Thyroid gland (tissue), 4 donors: ENCODE measurements around the gene PLA2G4D. TPM values are rescaled to one million over a fixed set of nuclear protein-coding genes. Genes with fewer than 3 reads are reported as not detected.

Experiments used
- DNase-seq, 2 donors: peaks; one replicate each; pipeline ENCODE4 v3.0.0-alpha.2; 2019
- H3K27ac ChIP-seq, 3 donors: fragments of 200-600 bp; sonication (generic); 1 replicate in 2 of 3; 2 replicates in 1 of 3; pipeline ENCODE4 v1.5.1; 2016 to 2019; ENCODE audit warnings: mild to moderate bottlenecking in 1 of 3, moderate library complexity in 1 of 3
- H3K27me3 ChIP-seq: fragments of 200-600 bp; sonication (generic); one replicate; pipeline ENCODE4 v1.5.1; 2019
- H3K36me3 ChIP-seq, 2 donors: fragments of 200-600 bp; sonication (generic); one replicate each; pipeline ENCODE4 v1.5.1; 2016 to 2019
- H3K4me1 ChIP-seq, 2 donors: fragments of 200-600 bp; sonication (generic); one replicate each; pipeline ENCODE4 v1.5.1; 2017 to 2019
- H3K4me3 ChIP-seq, 3 donors: fragments of 200-600 bp; sonication (generic); replicated peaks in 1 of 3; 1 replicate in 2 of 3; 2 replicates in 1 of 3; pipeline ENCODE4 v1.5.1; 2016; ENCODE audit warnings: mild to moderate bottlenecking in 1 of 3
- H3K9me3 ChIP-seq: fragments of 200-600 bp; sonication (generic); one replicate; pipeline ENCODE4 v1.5.1; 2017
- POLR2A ChIP-seq, 2 donors: fragments of 450-650 bp; IDR thresholded peaks; one replicate each; pipeline ENCODE4 v1.6.1; 2017; ENCODE audit warnings: antibody characterized with exemption in 2 of 2, mild to moderate bottlenecking in 2 of 2, moderate library complexity in 1 of 2
- WGBS, 2 donors: methylation state at CpG; one replicate each; pipeline ENCODE4 v1.1.5; 2017; 5-methylcytosine and 5-hydroxymethylcytosine counted together
- intact Hi-C: fragments of 100-400 bp; cut with DNase I; formaldehyde crosslinking; loops from one replicate; pipeline ENCODE4 v1.15.1; 2023
- total RNA-seq, 4 donors: library from RNA; depleted of rRNA; stranded (reverse); fragments of >200 nt; gene quantifications; one replicate each; pipeline ENCODE4 v1.2.3, GENCODE V29; 2016
- TF ChIP-seq, protein P1 (sequence below), 6 experiments: fragments of 200-600 bp in 3 of 6; fragments of 450-650 bp in 3 of 6; sonication (generic) in 3 of 6; IDR thresholded peaks; one replicate each; pipeline ENCODE4 v1.5.1; 2016 to 2019; ENCODE audit warnings: antibody characterized with exemption in 6 of 6, mild to moderate bottlenecking in 2 of 6, inconsistent platforms in 1 of 6, moderate library complexity in 1 of 6

Gene PLA2G4D
- total RNA-seq, 4 donors from 2014 or later, result not detected

DNA sequence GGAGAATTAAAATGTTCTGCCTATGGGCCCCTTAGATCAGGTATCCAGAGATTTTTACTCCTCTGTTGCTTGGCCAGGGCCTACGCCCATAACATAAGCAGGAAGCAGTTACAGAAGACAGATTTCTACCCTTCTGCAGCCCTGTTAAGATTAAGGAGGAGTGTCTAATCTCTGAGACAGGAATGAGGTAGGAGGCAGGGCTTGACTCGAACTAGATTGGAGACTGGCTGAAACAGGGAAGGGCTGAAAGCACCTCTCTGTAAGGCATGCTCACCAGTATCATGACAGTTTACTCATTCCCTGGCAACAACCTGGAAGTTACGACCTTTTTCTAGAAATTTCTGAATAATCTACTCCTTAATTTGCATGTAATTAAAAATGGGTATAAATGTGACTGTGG lies 16.7 kb downstream of the PLA2G4D start:
- TF ChIP-seq, protein P1, sequence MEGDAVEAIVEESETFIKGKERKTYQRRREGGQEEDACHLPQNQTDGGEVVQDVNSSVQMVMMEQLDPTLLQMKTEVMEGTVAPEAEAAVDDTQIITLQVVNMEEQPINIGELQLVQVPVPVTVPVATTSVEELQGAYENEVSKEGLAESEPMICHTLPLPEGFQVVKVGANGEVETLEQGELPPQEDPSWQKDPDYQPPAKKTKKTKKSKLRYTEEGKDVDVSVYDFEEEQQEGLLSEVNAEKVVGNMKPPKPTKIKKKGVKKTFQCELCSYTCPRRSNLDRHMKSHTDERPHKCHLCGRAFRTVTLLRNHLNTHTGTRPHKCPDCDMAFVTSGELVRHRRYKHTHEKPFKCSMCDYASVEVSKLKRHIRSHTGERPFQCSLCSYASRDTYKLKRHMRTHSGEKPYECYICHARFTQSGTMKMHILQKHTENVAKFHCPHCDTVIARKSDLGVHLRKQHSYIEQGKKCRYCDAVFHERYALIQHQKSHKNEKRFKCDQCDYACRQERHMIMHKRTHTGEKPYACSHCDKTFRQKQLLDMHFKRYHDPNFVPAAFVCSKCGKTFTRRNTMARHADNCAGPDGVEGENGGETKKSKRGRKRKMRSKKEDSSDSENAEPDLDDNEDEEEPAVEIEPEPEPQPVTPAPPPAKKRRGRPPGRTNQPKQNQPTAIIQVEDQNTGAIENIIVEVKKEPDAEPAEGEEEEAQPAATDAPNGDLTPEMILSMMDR (IDR thresholded peaks at IDR 0.05), result no peak
- TF ChIP-seq POLR2A (IDR thresholded peaks at IDR 0.05), result no peak
- H3K4me1 ChIP-seq, result no peaks in the 10 kb centered on the region
- WGBS, 2 donors, result 82 to 86% methylated on average over 3 of the region's 3 CpGs

DNA sequence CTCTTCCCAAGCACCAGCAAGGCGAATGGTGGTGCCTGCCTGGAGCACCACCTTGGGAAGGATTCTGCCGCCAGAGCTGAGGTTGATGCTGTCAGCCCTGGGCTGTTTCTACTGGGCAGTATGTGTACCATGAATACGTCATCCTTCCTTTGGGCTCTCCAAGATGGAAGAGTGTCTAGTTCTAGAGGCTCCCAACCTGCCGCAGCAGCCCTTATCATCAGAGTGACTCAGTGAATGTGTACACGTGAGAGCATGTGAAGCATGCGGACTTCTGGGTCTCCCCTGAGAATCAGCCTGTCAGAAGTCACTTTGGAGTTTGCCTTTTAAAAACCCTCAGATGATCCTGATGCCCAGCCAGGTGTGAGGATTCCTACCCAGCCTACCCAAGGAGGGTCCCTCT lies 20.9 kb downstream of the PLA2G4D start:
- no peak for DNase-seq
- Histone ChIP-seq H3K36me3 (no peaks in the 10 kb centered on the region), H3K27me3 (no peaks in the 10 kb centered on the region), H3K9me3 (no peaks in the 10 kb centered on the region), H3K27ac (no peak overlapping the region), H3K4me1 (no peaks in the 10 kb centered on the region), H3K4me3 (no peak overlapping the region)
- 86 to 94% methylated on average over 5 to 6 of the region's 6 CpGs for WGBS, 2 donors
- TF ChIP-seq, protein P1 (IDR thresholded peaks at IDR 0.05), result no peak
- no peak for TF ChIP-seq POLR2A (IDR thresholded peaks at IDR 0.05)
- intact Hi-C loops, result loop anchor here (5.0 kb wide), 1 partner anchor 69 kb away; no protein-coding TSS in a partner anchor

More for the DNA sequence above, 16.7 kb downstream of the PLA2G4D start:
- no peak for DNase-seq
- H3K9me3 ChIP-seq, result no peaks in the 10 kb centered on the region
- no peak overlapping the region for H3K27ac ChIP-seq
- H3K36me3 ChIP-seq, result no peaks in the 10 kb centered on the region
- H3K4me3 ChIP-seq, result no peak overlapping the region
- intact Hi-C loops, result no loop called here
- no peaks in the 10 kb centered on the region for H3K27me3 ChIP-seq

DNA sequence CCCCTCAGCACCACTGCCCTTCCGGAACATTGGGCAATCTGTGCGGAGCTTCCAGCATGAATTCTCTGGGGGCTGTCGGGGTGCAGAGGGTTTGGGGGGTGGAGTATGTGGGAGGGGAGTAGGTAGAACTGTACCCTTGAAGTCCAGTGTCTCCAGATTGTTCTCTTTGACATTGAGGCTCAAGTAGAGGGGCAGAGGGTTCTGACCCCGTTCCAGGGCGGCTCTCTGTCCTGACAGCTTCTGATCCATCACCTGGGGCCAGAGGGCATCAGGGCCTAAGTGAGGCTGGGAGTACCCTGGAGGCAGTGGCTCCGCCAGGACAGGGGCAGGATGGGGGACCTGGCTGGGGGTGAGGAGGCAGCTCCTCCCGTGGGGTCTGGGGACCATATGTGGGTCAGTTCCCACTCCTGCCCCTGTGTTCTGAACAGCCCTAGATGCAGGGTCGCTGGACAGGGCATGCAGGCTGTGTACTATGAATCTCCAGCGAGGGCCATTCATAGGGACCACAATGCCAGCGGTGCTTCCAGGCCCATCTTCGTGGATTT lies 22.1 kb downstream of the PLA2G4D start:
- DNase-seq, result no peak
- 73 to 90% methylated on average over 6 to 10 of the region's 11 CpGs for WGBS, 2 donors
- intact Hi-C loops, result loop anchor here (5.0 kb wide), 1 partner anchor 70 kb away; no protein-coding TSS in a partner anchor
- H3K4me1 ChIP-seq, result no peaks in the 10 kb centered on the region
- no peaks in the 10 kb centered on the region for H3K27me3 ChIP-seq
- no peaks in the 10 kb centered on the region for H3K9me3 ChIP-seq
- no peak overlapping the region for H3K27ac ChIP-seq
- TF ChIP-seq POLR2A (IDR thresholded peaks at IDR 0.05), result no peak
- TF ChIP-seq, protein P1 (IDR thresholded peaks at IDR 0.05), result no peak
- H3K4me3 ChIP-seq, result no peak overlapping the region
- H3K36me3 ChIP-seq, result no peaks in the 10 kb centered on the region

DNA sequence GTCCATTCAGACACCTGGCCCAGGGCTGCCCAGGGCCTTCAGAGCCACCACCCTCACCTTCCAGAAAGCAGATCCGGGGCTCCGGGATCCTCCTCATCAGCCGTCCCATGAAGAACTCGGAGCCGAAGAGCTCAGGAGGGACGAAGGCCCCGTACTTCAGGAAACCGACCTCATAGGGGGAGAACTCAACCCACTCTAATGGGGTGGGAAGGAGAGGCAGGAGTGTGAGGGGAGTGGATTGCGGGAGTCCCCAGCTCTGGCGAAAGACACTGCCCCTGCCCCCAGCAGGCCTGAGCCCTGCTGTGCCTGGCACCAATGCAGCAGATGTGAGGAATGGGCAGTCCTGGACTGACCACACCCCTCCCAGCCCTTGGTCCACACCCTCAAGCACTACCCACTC lies 22.6 kb downstream of the PLA2G4D start:
- Histone ChIP-seq H3K9me3 (no peaks in the 10 kb centered on the region), H3K36me3 (no peaks in the 10 kb centered on the region), H3K27ac (no peak overlapping the region), H3K27me3 (no peaks in the 10 kb centered on the region), H3K4me3 (no peak overlapping the region), H3K4me1 (no peaks in the 10 kb centered on the region)
- 92 to 94% methylated on average over 8 to 10 of the region's 10 CpGs for WGBS, 2 donors
- no peak for DNase-seq
- intact Hi-C loops, result loop anchor here (5.0 kb wide), 1 partner anchor 71 kb away; no protein-coding TSS in a partner anchor
- TF ChIP-seq, protein P1 (IDR thresholded peaks at IDR 0.05), result no peak
- TF ChIP-seq POLR2A (IDR thresholded peaks at IDR 0.05), result no peak

DNA sequence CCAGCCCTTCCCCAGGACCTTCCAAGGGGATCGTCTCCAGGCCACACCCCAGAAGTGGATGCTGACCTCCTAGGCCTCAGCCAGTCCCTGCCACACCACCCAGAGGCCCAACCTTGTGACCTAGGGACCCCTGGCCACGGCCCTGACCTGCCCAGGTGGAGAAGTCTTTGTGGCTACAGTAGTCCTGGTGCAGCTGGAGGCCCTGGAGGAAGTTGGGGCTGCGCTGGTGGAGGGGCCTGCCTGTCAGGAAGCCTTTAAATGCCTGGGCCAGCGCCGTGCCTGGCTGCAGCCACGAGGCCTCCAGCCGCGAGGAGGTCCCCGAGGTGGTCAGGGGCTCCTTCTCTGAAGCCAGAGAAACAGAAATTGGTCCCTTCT lies 23.4 kb downstream of the PLA2G4D start:
- H3K36me3 ChIP-seq, result no peaks in the 10 kb centered on the region
- H3K27me3 ChIP-seq, result no peaks in the 10 kb centered on the region
- TF ChIP-seq, protein P1 (IDR thresholded peaks at IDR 0.05), result no peak
- no peak for TF ChIP-seq POLR2A (IDR thresholded peaks at IDR 0.05)
- no peak for DNase-seq
- intact Hi-C loops, result loop anchor here (5.0 kb wide), 1 partner anchor 71 kb away; no protein-coding TSS in a partner anchor
- no peaks in the 10 kb centered on the region for H3K4me1 ChIP-seq
- WGBS, 2 donors, result 82 to 98% methylated on average over 7 to 9 of the region's 9 CpGs
- H3K4me3 ChIP-seq, result no peak overlapping the region
- H3K9me3 ChIP-seq, result no peaks in the 10 kb centered on the region
- H3K27ac ChIP-seq, result no peak overlapping the region
